ENCODE measurements around the gene SLC16A10.
A peak's percentile ranks its signal among the peaks of the same experiment; 100 is the strongest.

Gene SLC16A10

DNA sequence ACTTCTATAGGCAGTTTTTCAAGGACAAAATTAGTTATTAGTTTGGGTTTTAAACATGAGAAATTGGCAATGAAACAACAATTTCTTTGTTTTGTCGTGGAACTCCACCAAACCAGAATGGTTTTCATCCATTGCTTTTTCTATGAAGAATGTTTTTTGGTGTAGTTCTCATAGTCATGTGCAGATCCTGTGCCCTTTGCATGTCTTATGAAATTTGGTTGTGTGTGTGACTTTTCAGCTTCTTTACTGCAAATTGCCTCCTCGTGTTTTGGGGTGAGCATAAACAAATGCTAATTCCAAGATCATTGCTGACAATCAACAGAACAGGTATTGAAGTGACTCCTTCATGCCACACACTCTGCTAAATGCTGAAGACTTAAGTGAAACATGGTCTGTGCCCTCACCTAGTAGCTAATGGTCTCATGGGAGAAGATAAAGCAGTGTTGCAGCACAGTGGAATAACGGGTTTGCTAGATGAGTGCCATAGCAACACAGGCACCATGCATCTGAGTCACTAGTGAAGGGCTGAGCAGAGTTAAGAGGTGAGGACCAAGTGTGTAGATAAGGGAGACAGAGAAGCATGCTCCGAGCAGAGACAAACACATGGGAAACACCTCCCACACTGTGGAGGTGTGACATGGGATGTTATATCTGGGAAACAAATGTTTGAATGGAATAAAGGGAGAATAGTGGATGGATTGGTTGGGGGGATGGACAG, 120.0 kb downstream of the SLC16A10 start:
- DNase-seq (ENCODE audit: insufficient read length, low spot score): no peak
- TF ChIP-seq PAX5 (IDR thresholded peaks at IDR 0.05; ENCODE audit: insufficient read depth, low read length, severe bottlenecking) (no peak), TAF1 (IDR thresholded peaks at IDR 0.05; ENCODE audit: low read depth, low read length) (no peak), SPI1 (IDR thresholded peaks at IDR 0.05; ENCODE audit: low read depth, low read length) (no peak), POLR2A (IDR thresholded peaks at IDR 0.05; ENCODE audit: low read depth, low read length) (no peak), POU2F2 (IDR thresholded peaks at IDR 0.05; ENCODE audit: low read depth, low read length) (no peak), POLR2AphosphoS5 (IDR thresholded peaks at IDR 0.05; ENCODE audit: low read depth, low read length) (no peak)
- no peak for FAIRE-seq

DNA sequence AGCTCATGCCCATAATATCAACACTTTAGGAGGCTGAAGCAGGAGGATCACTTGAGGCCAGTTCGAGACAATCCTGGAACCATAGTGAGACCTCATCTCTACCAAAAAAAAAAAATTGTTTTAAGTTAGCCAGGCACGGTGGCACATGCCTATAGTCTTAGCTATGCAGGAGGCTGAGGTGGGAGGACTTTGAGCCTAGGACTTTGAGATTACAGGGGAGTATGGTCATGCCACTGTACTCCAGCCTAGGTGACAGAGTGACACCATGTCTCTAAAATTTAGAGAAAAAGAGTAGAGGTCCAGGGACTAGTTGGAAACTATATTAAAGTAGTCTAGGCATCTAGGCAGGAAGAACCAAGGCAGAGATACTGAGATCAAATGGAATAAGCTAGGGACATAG, 121.6 kb downstream of the SLC16A10 start:
- DNase-seq (ENCODE audit: insufficient read length, low spot score) (no peak), FAIRE-seq (no peak)
- no peak for TF ChIP-seq PAX5 (IDR thresholded peaks at IDR 0.05; ENCODE audit: insufficient read depth, low read length, severe bottlenecking)
- TF ChIP-seq POU2F2 (IDR thresholded peaks at IDR 0.05; ENCODE audit: low read depth, low read length): no peak
- TF ChIP-seq POLR2A (IDR thresholded peaks at IDR 0.05; ENCODE audit: low read depth, low read length): no peak
- TF ChIP-seq TAF1 (IDR thresholded peaks at IDR 0.05; ENCODE audit: low read depth, low read length): no peak
- TF ChIP-seq POLR2AphosphoS5 (IDR thresholded peaks at IDR 0.05; ENCODE audit: low read depth, low read length): no peak
- TF ChIP-seq SPI1 (IDR thresholded peaks at IDR 0.05; ENCODE audit: low read depth, low read length): no peak

DNA sequence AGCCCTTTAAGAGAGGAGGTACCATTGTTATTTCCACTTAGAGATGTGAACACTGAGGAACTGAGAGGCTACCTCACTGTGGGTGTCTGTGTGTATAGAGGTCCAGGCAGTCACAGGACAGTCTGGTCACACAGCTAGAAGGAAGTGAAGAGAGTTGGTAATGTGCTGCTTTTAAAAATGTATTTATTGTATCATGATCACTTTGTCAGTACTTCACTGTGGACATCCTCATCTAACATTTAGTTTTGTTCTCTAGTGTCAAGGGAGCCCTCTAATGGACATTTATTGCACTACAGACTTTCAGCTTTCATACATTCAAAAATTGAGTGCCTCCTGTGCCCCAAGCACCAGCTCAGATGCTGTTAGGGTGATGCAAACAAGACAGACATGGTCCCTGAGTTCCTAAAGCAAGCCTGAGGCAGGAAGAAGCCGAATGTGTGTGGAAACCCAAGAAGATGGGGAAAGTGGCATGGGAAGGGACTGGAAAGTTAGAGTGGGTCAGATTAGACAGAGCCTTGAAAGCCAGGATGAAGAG, 123.0 kb downstream of the SLC16A10 start:
- peak; percentile 22 for DNase-seq (ENCODE audit: insufficient read length, low spot score)
- FAIRE-seq: peak; percentile 67
- no peak for TF ChIP-seq POLR2AphosphoS5 (IDR thresholded peaks at IDR 0.05; ENCODE audit: low read depth, low read length)
- TF ChIP-seq TAF1 (IDR thresholded peaks at IDR 0.05; ENCODE audit: low read depth, low read length): no peak
- TF ChIP-seq PAX5 (IDR thresholded peaks at IDR 0.05; ENCODE audit: insufficient read depth, low read length, severe bottlenecking): no peak
- no peak for TF ChIP-seq POLR2A (IDR thresholded peaks at IDR 0.05; ENCODE audit: low read depth, low read length)
- no peak for TF ChIP-seq POU2F2 (IDR thresholded peaks at IDR 0.05; ENCODE audit: low read depth, low read length)
- TF ChIP-seq SPI1 (IDR thresholded peaks at IDR 0.05; ENCODE audit: low read depth, low read length): no peak

DNA sequence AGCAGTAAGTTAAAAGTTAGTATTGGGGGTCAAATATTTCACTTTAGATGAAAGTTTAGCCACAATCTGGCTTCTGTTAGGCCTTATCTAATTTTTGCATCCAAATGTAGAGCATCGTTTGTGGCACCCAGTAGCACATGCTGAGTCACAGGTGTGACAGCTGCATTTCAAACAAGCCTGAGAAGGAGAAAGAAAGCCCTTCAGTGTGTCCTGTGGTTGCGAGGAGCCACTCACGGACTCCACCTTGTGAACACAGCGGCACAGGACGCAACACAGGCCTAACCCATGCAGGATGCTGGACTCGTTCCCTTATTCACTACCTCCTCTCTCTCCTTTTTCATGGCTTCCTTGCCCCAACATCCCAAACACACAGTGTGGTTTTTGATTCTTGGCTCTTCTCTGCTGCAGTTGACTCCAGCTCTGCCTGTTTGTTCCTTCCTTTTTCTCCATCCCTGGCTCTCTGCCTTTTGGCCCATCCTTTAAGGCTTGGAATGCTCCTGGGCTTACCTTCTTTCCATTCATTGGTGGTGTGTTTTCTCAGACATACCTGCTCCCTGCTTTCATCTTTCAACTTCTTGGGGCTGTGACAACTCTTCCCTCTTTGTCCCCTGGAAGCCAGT, 124.2 kb downstream of the SLC16A10 start:
- no peak for TF ChIP-seq POU2F2 (IDR thresholded peaks at IDR 0.05; ENCODE audit: low read depth, low read length)
- TF ChIP-seq POLR2A (IDR thresholded peaks at IDR 0.05; ENCODE audit: low read depth, low read length): no peak
- no peak for TF ChIP-seq TAF1 (IDR thresholded peaks at IDR 0.05; ENCODE audit: low read depth, low read length)
- no peak for TF ChIP-seq SPI1 (IDR thresholded peaks at IDR 0.05; ENCODE audit: low read depth, low read length)
- TF ChIP-seq POLR2AphosphoS5 (IDR thresholded peaks at IDR 0.05; ENCODE audit: low read depth, low read length): no peak
- TF ChIP-seq PAX5 (IDR thresholded peaks at IDR 0.05; ENCODE audit: insufficient read depth, low read length, severe bottlenecking): no peak
- no peak for DNase-seq (ENCODE audit: insufficient read length, low spot score)
- no peak for FAIRE-seq

DNA sequence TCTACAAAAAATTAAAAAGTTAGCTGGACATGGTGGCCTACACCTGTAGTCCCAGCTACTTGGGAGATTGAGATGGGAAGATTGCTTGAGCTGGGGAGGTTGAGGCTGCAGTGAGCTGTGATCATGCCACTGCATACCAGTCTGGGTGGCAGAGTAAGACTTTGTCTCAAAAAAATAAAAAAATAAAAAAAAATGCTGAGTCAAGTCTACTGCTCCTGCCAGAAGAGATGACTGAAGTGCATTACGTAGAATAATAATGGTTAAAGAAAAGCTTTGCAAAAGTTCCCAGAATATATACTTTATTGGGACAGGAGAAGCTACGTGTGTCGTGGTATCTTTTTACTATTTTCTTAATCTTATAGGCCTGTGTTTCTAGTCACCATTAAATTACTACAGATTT, 125.3 kb downstream of the SLC16A10 start:
- no peak for DNase-seq (ENCODE audit: insufficient read length, low spot score)
- no peak for FAIRE-seq
- TF ChIP-seq POLR2A (IDR thresholded peaks at IDR 0.05; ENCODE audit: low read depth, low read length) (no peak), PAX5 (IDR thresholded peaks at IDR 0.05; ENCODE audit: insufficient read depth, low read length, severe bottlenecking) (no peak), POU2F2 (IDR thresholded peaks at IDR 0.05; ENCODE audit: low read depth, low read length) (no peak)

DNA sequence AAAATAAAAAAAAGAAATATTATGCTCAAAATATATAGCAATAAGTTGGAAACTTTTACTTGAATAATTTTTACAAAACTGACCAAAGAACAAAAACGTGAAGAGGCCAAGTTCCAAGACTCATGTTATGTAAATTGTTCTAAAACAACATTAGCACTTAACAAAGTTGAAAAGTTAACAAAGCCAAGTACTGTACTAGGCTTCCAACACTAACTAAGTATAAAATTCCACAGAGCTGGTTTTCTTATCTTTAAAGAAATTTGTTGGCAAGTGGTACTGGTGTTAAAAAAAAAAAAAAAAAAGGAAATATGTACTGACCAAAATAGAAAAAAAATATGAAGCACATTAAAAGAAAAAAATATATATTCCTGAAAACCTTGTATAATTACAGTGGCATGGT, 127.8 kb downstream of the SLC16A10 start:
- TF ChIP-seq POLR2A (IDR thresholded peaks at IDR 0.05; ENCODE audit: low read depth, low read length) (no peak), SPI1 (IDR thresholded peaks at IDR 0.05; ENCODE audit: low read depth, low read length) (no peak), TAF1 (IDR thresholded peaks at IDR 0.05; ENCODE audit: low read depth, low read length) (no peak), POLR2AphosphoS5 (IDR thresholded peaks at IDR 0.05; ENCODE audit: low read depth, low read length) (no peak), PAX5 (IDR thresholded peaks at IDR 0.05; ENCODE audit: insufficient read depth, low read length, severe bottlenecking) (no peak), POU2F2 (IDR thresholded peaks at IDR 0.05; ENCODE audit: low read depth, low read length) (no peak)
- DNase-seq (ENCODE audit: insufficient read length, low spot score): no peak
- FAIRE-seq: no peak

DNA sequence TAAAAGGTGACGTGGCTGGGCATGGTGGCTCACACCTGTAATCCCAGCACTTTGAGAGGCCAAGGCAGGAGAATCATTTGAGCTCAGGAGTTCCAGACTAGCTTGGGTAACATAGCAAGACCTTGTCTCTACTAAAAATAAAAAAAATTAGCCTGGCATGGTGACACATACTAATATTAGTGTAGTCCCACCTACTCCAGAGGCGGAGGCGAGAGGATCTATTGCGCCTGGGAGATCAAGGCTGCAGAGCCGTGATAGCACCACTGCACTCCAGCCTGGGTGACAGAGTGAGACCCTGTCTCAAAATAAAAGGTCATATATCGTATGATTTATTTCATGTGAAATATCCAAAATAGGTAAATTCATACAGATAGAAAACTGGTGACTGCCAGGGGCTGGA, 132.5 kb downstream of the SLC16A10 start:
- no peak for DNase-seq (ENCODE audit: insufficient read length, low spot score)
- FAIRE-seq: no peak
- no peak for TF ChIP-seq SPI1 (IDR thresholded peaks at IDR 0.05; ENCODE audit: low read depth, low read length)
- no peak for TF ChIP-seq POLR2AphosphoS5 (IDR thresholded peaks at IDR 0.05; ENCODE audit: low read depth, low read length)
- no peak for TF ChIP-seq PAX5 (IDR thresholded peaks at IDR 0.05; ENCODE audit: insufficient read depth, low read length, severe bottlenecking)
- no peak for TF ChIP-seq POU2F2 (IDR thresholded peaks at IDR 0.05; ENCODE audit: low read depth, low read length)
- TF ChIP-seq POLR2A (IDR thresholded peaks at IDR 0.05; ENCODE audit: low read depth, low read length): no peak
- no peak for TF ChIP-seq TAF1 (IDR thresholded peaks at IDR 0.05; ENCODE audit: low read depth, low read length)

DNA sequence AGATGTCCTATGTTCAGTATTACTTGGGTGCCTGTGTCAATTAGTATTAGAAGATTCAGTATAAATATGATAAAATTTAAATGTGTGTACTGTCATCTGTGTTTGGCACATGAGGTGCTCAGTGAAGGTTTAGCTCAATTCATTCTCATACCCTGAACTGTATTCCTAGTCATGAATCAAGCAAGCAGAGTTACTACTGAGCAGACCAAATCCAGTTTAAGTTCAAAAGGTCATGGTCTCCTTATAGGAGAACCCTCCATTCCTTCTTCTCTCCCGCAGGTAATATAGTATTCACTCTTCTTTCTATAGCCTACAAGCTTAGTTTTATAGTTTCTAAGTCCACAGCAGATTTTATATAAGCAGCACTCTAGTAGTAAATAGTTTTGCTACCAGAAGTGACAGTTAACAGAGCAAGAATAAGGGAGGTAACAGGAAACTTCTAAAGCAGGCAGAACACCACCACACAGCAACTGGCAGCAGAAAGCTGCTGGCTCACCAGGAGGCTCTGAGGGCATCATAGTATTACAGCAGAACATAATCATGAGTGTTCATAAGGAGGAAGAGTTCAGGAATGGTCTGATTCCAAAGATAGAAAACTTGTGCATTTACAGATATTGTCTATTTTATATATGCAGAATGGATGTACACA, 133.2 kb downstream of the SLC16A10 start:
- no peak for DNase-seq (ENCODE audit: insufficient read length, low spot score)
- no peak for TF ChIP-seq POLR2AphosphoS5 (IDR thresholded peaks at IDR 0.05; ENCODE audit: low read depth, low read length)
- no peak for TF ChIP-seq SPI1 (IDR thresholded peaks at IDR 0.05; ENCODE audit: low read depth, low read length)
- TF ChIP-seq POU2F2 (IDR thresholded peaks at IDR 0.05; ENCODE audit: low read depth, low read length): no peak
- no peak for TF ChIP-seq TAF1 (IDR thresholded peaks at IDR 0.05; ENCODE audit: low read depth, low read length)
- no peak for TF ChIP-seq PAX5 (IDR thresholded peaks at IDR 0.05; ENCODE audit: insufficient read depth, low read length, severe bottlenecking)
- TF ChIP-seq POLR2A (IDR thresholded peaks at IDR 0.05; ENCODE audit: low read depth, low read length): no peak
- no peak for FAIRE-seq

DNA sequence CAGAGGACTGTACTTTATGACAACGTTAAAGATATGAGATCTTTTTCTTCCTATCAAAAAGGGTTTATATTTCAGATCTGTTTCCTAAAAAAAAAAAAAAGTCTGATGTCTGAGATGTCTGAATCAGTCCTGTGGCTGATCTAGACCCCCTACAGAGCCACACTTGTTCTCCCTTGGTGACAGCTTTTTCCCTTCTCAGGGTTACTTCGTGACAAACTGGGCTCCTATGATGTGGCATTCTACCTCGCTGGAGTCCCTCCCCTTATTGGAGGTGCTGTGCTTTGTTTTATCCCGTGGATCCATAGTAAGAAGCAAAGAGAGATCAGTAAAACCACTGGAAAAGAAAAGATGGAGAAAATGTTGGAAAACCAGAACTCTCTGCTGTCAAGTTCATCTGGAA, 134.5 kb downstream of the SLC16A10 start:
- FAIRE-seq (no peak), DNase-seq (ENCODE audit: insufficient read length, low spot score) (no peak)
- TF ChIP-seq POU2F2 (IDR thresholded peaks at IDR 0.05; ENCODE audit: low read depth, low read length): no peak
- TF ChIP-seq POLR2A (IDR thresholded peaks at IDR 0.05; ENCODE audit: low read depth, low read length): no peak
- no peak for TF ChIP-seq POLR2AphosphoS5 (IDR thresholded peaks at IDR 0.05; ENCODE audit: low read depth, low read length)
- TF ChIP-seq TAF1 (IDR thresholded peaks at IDR 0.05; ENCODE audit: low read depth, low read length): no peak
- TF ChIP-seq PAX5 (IDR thresholded peaks at IDR 0.05; ENCODE audit: insufficient read depth, low read length, severe bottlenecking): no peak
